IMR-90 (cell line): ENCODE measurements around the gene GZMM. TPM values are rescaled to one million over a fixed set of nuclear protein-coding genes. Genes with fewer than 3 reads are reported as not detected.

ENCODE experiments used
- ATAC-seq: fragments of 200-7000 bp; cut with Tn5 transposase; 2 replicates; pipeline ENCODE4 v1.9.1; 2020; ENCODE audit warnings: low read depth, mild to moderate bottlenecking, moderate library complexity
- BruUV-seq: library from RNA; stranded (reverse); fragments of 400-500 nt; replicated peaks from 2 replicates; lab custom pipeline; 2021; lab: Mats Ljungman, UMichigan
- CTCF ChIA-PET: fragments of 300-600 bp; formaldehyde crosslinking; extraction: SDS; loops from one replicate; lab custom pipeline; 2021; ENCODE audit warnings: antibody characterized with exemption; lab: Yijun Ruan, JAX
- POLR2A ChIA-PET: fragments of 300-600 bp; sonication (Branson Sonifier 250); formaldehyde crosslinking; loops from one replicate; lab custom pipeline; 2022; ENCODE audit warnings: antibody characterized with exemption; ENCODE audit not compliant: unreplicated experiment; lab: Charles Lee
- DNase-seq: peaks from one replicate; pipeline ENCODE4 v3.0.0; 2013
- H2AFZ ChIP-seq: replicated peaks from 2 replicates; pipeline ENCODE3; 2013; ENCODE audit warnings: low read length, mild to moderate bottlenecking; ENCODE audit not compliant: poor library complexity
- H2AK5ac ChIP-seq: 2 replicates; pipeline ENCODE4 v1.6.1; 2013; ENCODE audit warnings: low read depth, low read length, inconsistent platforms
- H2AK9ac ChIP-seq: replicated peaks from 2 replicates; pipeline ENCODE3; 2013; ENCODE audit warnings: mild to moderate bottlenecking, low read depth, low read length, moderate library complexity; ENCODE audit not compliant: poor library complexity
- H2BK120ac ChIP-seq: 2 replicates; pipeline ENCODE4 v1.6.1; 2013; ENCODE audit warnings: low read depth, low read length, inconsistent platforms
- H2BK15ac ChIP-seq: 3 replicates; pipeline ENCODE4 v1.6.1; 2013; ENCODE audit warnings: low read depth, low read length, inconsistent platforms
- H2BK20ac ChIP-seq: 2 replicates; pipeline ENCODE4 v1.6.1; 2013; ENCODE audit warnings: low read depth, mild to moderate bottlenecking, inconsistent platforms, low read length, moderate library complexity
- H2BK5ac ChIP-seq: 2 replicates; pipeline ENCODE4 v1.6.1; 2013; ENCODE audit warnings: mild to moderate bottlenecking, low read depth, low read length, inconsistent platforms; ENCODE audit not compliant: poor library complexity, severe bottlenecking
- H3K14ac ChIP-seq: replicated peaks from 2 replicates; pipeline ENCODE4 v1.6.1; 2013; ENCODE audit warnings: low read depth, low read length, inconsistent platforms
- H3K18ac ChIP-seq: 2 replicates; pipeline ENCODE4 v1.6.1; 2013; ENCODE audit warnings: low read depth, low read length, control low read depth
- H3K23ac ChIP-seq: 2 replicates; pipeline ENCODE4 v1.6.1; 2013; ENCODE audit warnings: low read depth, low read length, inconsistent platforms
- H3K27ac ChIP-seq: 2 replicates; pipeline ENCODE4 v1.5.1; 2013; ENCODE audit warnings: mild to moderate bottlenecking, control low read depth, low read length; ENCODE audit not compliant: insufficient read depth
- H3K27me3 ChIP-seq: 2 replicates; pipeline ENCODE4 v1.6.1; 2013; ENCODE audit warnings: low read length; ENCODE audit not compliant: control insufficient read depth, insufficient read depth
- H3K36me3 ChIP-seq: 2 replicates; pipeline ENCODE4 v1.6.1; 2013; ENCODE audit warnings: low read length, mixed read lengths; ENCODE audit not compliant: control insufficient read depth, insufficient read depth
- H3K4ac ChIP-seq: 2 replicates; pipeline ENCODE4 v1.6.1; 2013; ENCODE audit warnings: low read depth, low read length, inconsistent platforms
- H3K4me1 ChIP-seq: 2 replicates; pipeline ENCODE4 v1.6.1; 2013; ENCODE audit warnings: low read length, mixed read lengths; ENCODE audit not compliant: control insufficient read depth, insufficient read depth
- H3K4me2 ChIP-seq: 2 replicates; pipeline ENCODE4 v1.6.1; 2013; ENCODE audit warnings: low read depth, mild to moderate bottlenecking, control low read depth, low read length, moderate library complexity
- H3K4me3 ChIP-seq: 2 replicates; pipeline ENCODE4 v1.5.1; 2013; ENCODE audit warnings: low read depth, mild to moderate bottlenecking, control low read depth, low read length, moderate library complexity; ENCODE audit not compliant: insufficient read depth
- H3K56ac ChIP-seq: 2 replicates; pipeline ENCODE4 v1.6.1; 2013; ENCODE audit warnings: low read length, inconsistent platforms; ENCODE audit not compliant: insufficient read depth; ENCODE audit errors: extremely low read depth
- H3K79me1 ChIP-seq, 2 experiments: 2 replicates each; pipeline ENCODE4 v1.6.1; 2013; ENCODE audit warnings: low read length in 2 of 2, inconsistent platforms in 1 of 2, low read depth in 1 of 2
- H3K9ac ChIP-seq: 2 replicates; pipeline ENCODE4 v1.6.1; 2013; ENCODE audit warnings: low read depth, low read length, control low read depth
- H3K9me1 ChIP-seq: 2 replicates; pipeline ENCODE4 v1.6.1; 2013; ENCODE audit warnings: low read length, inconsistent platforms; ENCODE audit not compliant: insufficient read depth
- H3K9me3 ChIP-seq: 2 replicates; pipeline ENCODE4 v1.6.1; 2013; ENCODE audit warnings: low read length; ENCODE audit not compliant: control insufficient read depth, insufficient read depth
- H4K20me1 ChIP-seq: 2 replicates; pipeline ENCODE4 v1.6.1; 2013; ENCODE audit warnings: low read length, inconsistent platforms; ENCODE audit not compliant: insufficient read depth
- H4K5ac ChIP-seq: 2 replicates; pipeline ENCODE4 v1.6.1; 2013; ENCODE audit warnings: mild to moderate bottlenecking, low read depth, low read length, control low read depth
- H4K8ac ChIP-seq, 2 experiments: 2 replicates each; pipeline ENCODE4 v1.6.1; 2013; ENCODE audit warnings: low read depth in 2 of 2, low read length in 2 of 2, control low read depth in 1 of 2, inconsistent platforms in 1 of 2
- H4K91ac ChIP-seq: 2 replicates; pipeline ENCODE4 v1.6.1; 2013; ENCODE audit warnings: low read depth, low read length, inconsistent platforms; ENCODE audit not compliant: insufficient read depth
- CTCF ChIP-seq: conservative IDR thresholded peaks from 2 replicates; pipeline ENCODE4 v1.5.1; 2012; ENCODE audit warnings: mild to moderate bottlenecking, low read depth, low read length, improper control_type of control experiment
- ELK1 ChIP-seq: fragments of 150-350 bp; IDR thresholded peaks from 2 replicates; pipeline ENCODE4 v1.6.1; 2016; ENCODE audit warnings: low read depth, mild to moderate bottlenecking, low read length, moderate library complexity, borderline replicate concordance
- FOS ChIP-seq: fragments of 150-350 bp; IDR thresholded peaks from 2 replicates; pipeline ENCODE4 v1.6.1; 2016; ENCODE audit warnings: low read depth, low read length
- MAZ ChIP-seq: IDR thresholded peaks from 2 replicates; pipeline ENCODE4 v1.6.1; 2012; ENCODE audit warnings: low read depth, mild to moderate bottlenecking, low read length, improper control_type of control experiment, moderate library complexity, borderline replicate concordance
- NFE2L2 ChIP-seq: fragments of 150-350 bp; IDR thresholded peaks from 2 replicates; pipeline ENCODE4 v1.6.1; 2016; ENCODE audit warnings: low read depth, mild to moderate bottlenecking, low read length
- POLR2A ChIP-seq: IDR thresholded peaks from 2 replicates; pipeline ENCODE4 v1.6.1; 2012; ENCODE audit warnings: mild to moderate bottlenecking, low read depth, low read length
- RCOR1 ChIP-seq: IDR thresholded peaks from 2 replicates; pipeline ENCODE4 v1.6.1; 2012; ENCODE audit warnings: mild to moderate bottlenecking, low read length, improper control_type of control experiment; ENCODE audit not compliant: insufficient replicate concordance
- RFX5 ChIP-seq: IDR thresholded peaks from 2 replicates; pipeline ENCODE4 v1.8.0; 2012; ENCODE audit warnings: low read depth, mild to moderate bottlenecking, low read length, moderate library complexity
- USF2 ChIP-seq: fragments of 150-350 bp; IDR thresholded peaks from 2 replicates; pipeline ENCODE4 v1.6.1; 2017; ENCODE audit warnings: mild to moderate bottlenecking, antibody characterized with exemption, low read length, low read depth
- WGBS, 2 experiments: methylation state at CpG; one replicate each; pipeline versions ENCODE4 v1.1.5 to v1.1.7; 2013; ENCODE audit warnings: missing lambda C conversion rate in 2 of 2; ENCODE audit not compliant: insufficient read length in 1 of 2; ENCODE audit errors: extremely low coverage in 2 of 2; 5-methylcytosine and 5-hydroxymethylcytosine counted together
- dilution Hi-C: fragments of 300-500 bp; cut with HindIII; formaldehyde crosslinking; loops from one replicate; pipeline ENCODE4 v1.14.3; 2018; ENCODE audit warnings: low sequenced_read_pairs; ENCODE audit not compliant: unreplicated experiment
- in situ Hi-C: fragments of 300-500 bp; cut with MboI; formaldehyde crosslinking; loops from 3 replicates; pipeline ENCODE4 v1.14.3; 2019; ENCODE audit warnings: low sequenced_read_pairs, inconsistent platforms, mixed read lengths
- intact Hi-C: fragments of 100-400 bp; cut with micrococcal nuclease; formaldehyde crosslinking; loops from 2 replicates; pipeline ENCODE4 v1.10.0; 2022
- polyA plus RNA-seq, 3 experiments: library from polyadenylated mRNA; depleted of rRNA; stranded (reverse); fragments of >200 nt; gene quantifications; 2 replicates each; pipeline ENCODE4 v1.2.3, GENCODE V29; 2012; ENCODE audit warnings: low replicate concordance in 1 of 3
- total RNA-seq: library from RNA; depleted of rRNA; stranded (reverse); fragments of >200 nt; gene quantifications from 2 replicates; pipeline ENCODE4 v1.2.3, GENCODE V29; 2012

The GZMM gene
- total and polyA plus RNA-seq, 2 of the 4 experiments (the other 2 are of a cell fraction): 0.24 TPM; not detected in 1

GRCh38 chr19:590750-591098, 46.9 kb downstream of the GZMM start:
- H3K79me1 ChIP-seq: no peaks in the 10 kb centered on the region
- no peak overlapping the region for H2AK9ac ChIP-seq
- no peak overlapping the region for H2AFZ ChIP-seq
- no peaks in the 10 kb centered on the region for H3K9me1 ChIP-seq
- 0% methylated on average over 3 of the region's 41 CpGs; no CpG with 5 or more reads in 1 of the 2 experiments for WGBS, 2 experiments
- no peak overlapping the region for H4K91ac ChIP-seq
- peaks cover 24% of the 10 kb centered on the region for H3K27me3 ChIP-seq
- H3K23ac ChIP-seq: no peak overlapping the region
- in situ Hi-C loops: no loop called here
- intact Hi-C loops: no loop called here
- H3K27ac ChIP-seq: no peak overlapping the region
- POLR2A ChIA-PET: no interaction called here
- TF ChIP-seq ELK1 (no peak), RCOR1 (no peak), POLR2A (no peak), USF2 (no peak), FOS (no peak), CTCF (no peak), NFE2L2 (no peak), MAZ (no peak), RFX5 (no peak)
- H3K56ac ChIP-seq: no peak overlapping the region
- no peak overlapping the region for H3K4ac ChIP-seq
- BruUV-seq: no TSS peak
- no peak overlapping the region for H3K4me2 ChIP-seq
- H2AK5ac ChIP-seq: no peak overlapping the region
- no peaks in the 10 kb centered on the region for H3K9me3 ChIP-seq
- DNase-seq (no peak), ATAC-seq (no peak)
- H2BK5ac ChIP-seq: no peak overlapping the region
- H3K36me3 ChIP-seq: no peaks in the 10 kb centered on the region
- dilution Hi-C loops: no loop called here
- peaks cover 5% of the 10 kb centered on the region for H3K4me1 ChIP-seq
- H4K8ac ChIP-seq: no peak overlapping the region
- H3K14ac ChIP-seq: no peak overlapping the region
- CTCF ChIA-PET: no interaction called here
- no peak overlapping the region for H3K18ac ChIP-seq
- H4K20me1 ChIP-seq: peaks cover 32% of the 10 kb centered on the region
- H2BK120ac ChIP-seq: no peak overlapping the region
- no peak overlapping the region for H3K9ac ChIP-seq
- no peak overlapping the region for H2BK15ac ChIP-seq
- H2BK20ac ChIP-seq: no peak overlapping the region
- H4K5ac ChIP-seq: no peak overlapping the region
- no peak overlapping the region for H3K4me3 ChIP-seq
